Measurements from ENCODE around the gene ENKD1. TPM values are rescaled to one million over a fixed set of nuclear protein-coding genes. Genes with fewer than 3 reads are reported as not detected.

Gene ENKD1
- total and polyA plus RNA-seq, 2 of the 13 experiments (the other 11 are each of a cell fraction or from before 2014, with no cell fraction given) = 10.8 to 20.8 TPM

DNA sequence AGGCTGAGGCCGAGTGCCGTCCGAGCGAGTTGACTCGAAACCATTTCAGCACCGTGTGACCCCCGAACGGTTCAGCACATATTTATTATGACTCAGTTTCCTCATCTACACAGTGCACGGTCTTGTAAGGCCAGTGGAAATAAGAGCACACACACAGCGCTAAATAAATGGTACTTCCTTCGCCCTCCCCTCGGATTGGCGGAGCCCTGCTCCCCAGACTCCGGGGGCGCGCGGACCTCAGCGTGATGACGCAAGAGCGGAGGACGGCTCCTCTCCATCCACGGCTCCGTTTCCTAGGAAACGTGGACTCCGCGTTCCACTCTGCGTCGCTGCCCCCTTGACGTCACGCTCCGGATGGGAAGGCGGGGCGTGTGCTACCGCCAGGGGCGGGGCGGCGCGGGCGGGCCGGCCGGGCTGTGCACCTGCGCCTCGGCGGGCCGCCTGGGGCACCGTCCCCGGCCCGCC lies 6.0 kb downstream of the ENKD1 start, which contains the start of gene PARD6A (continued):
- TF ChIP-seq WIZ (CRISPR knock-in tag; IDR thresholded peaks at IDR 0.05) = no peak
- no peak for TF ChIP-seq TBL1XR1 (IDR thresholded peaks at IDR 0.05; ENCODE audit: borderline replicate concordance, low read length, partially characterized antibody)
- TF ChIP-seq, protein P1, sequence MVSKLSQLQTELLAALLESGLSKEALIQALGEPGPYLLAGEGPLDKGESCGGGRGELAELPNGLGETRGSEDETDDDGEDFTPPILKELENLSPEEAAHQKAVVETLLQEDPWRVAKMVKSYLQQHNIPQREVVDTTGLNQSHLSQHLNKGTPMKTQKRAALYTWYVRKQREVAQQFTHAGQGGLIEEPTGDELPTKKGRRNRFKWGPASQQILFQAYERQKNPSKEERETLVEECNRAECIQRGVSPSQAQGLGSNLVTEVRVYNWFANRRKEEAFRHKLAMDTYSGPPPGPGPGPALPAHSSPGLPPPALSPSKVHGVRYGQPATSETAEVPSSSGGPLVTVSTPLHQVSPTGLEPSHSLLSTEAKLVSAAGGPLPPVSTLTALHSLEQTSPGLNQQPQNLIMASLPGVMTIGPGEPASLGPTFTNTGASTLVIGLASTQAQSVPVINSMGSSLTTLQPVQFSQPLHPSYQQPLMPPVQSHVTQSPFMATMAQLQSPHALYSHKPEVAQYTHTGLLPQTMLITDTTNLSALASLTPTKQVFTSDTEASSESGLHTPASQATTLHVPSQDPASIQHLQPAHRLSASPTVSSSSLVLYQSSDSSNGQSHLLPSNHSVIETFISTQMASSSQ (IDR thresholded peaks at IDR 0.05; ENCODE audit: low read depth) = no peak
- TF ChIP-seq, protein P1 (CRISPR knock-in tag; IDR thresholded peaks at IDR 0.05; ENCODE audit: borderline replicate concordance) = no peak; the same call in 1 of the 2 replicates
- TF ChIP-seq ZNF451 (CRISPR knock-in tag; IDR thresholded peaks at IDR 0.05) = peak; percentile 79; the same call in 1 of the 2 replicates
- TF ChIP-seq AKAP8 (CRISPR knock-in tag; IDR thresholded peaks at IDR 0.05) = no peak; the same call in 1 of the 2 replicates
- TF ChIP-seq PCBP1 (IDR thresholded peaks at IDR 0.05; ENCODE audit: borderline replicate concordance, low read depth, low read length) = no peak
- TF ChIP-seq ZNF460 (CRISPR knock-in tag; IDR thresholded peaks at IDR 0.05; ENCODE audit: borderline replicate concordance) = no peak
- no peak for TF ChIP-seq ARID2 (CRISPR knock-in tag; IDR thresholded peaks at IDR 0.05; ENCODE audit: borderline replicate concordance)
- TF ChIP-seq ZIK1 (CRISPR knock-in tag; IDR thresholded peaks at IDR 0.05; ENCODE audit: borderline replicate concordance, low read depth) = peak; percentile 70; the same call in 1 of the 2 replicates
- TF ChIP-seq MXD4 (CRISPR knock-in tag; IDR thresholded peaks at IDR 0.05) = no peak
- 0 out of 2 replicates have a peak, but pooled peaks have one; percentile 38 for TF ChIP-seq ZNF350 (CRISPR knock-in tag; IDR thresholded peaks at IDR 0.05; ENCODE audit: borderline replicate concordance, low read depth)
- peak; percentile 75 for TF ChIP-seq HDAC1 (CRISPR knock-in tag; IDR thresholded peaks at IDR 0.05)
- TF ChIP-seq, protein P2, sequence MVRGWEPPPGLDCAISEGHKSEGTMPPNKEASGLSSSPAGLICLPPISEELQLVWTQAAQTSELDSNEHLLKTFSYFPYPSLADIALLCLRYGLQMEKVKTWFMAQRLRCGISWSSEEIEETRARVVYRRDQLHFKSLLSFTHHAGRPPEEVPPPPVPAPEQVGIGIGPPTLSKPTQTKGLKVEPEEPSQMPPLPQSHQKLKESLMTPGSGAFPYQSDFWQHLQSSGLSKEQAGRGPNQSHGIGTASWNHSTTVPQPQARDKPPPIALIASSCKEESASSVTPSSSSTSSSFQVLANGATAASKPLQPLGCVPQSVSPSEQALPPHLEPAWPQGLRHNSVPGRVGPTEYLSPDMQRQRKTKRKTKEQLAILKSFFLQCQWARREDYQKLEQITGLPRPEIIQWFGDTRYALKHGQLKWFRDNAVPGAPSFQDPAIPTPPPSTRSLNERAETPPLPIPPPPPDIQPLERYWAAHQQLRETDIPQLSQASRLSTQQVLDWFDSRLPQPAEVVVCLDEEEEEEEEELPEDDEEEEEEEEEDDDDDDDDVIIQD (CRISPR knock-in tag; IDR thresholded peaks at IDR 0.05; ENCODE audit: low read depth) = no peak
- no peak for TF ChIP-seq MBNL3 (CRISPR knock-in tag; conservative IDR thresholded peaks at IDR 0.05)
- no peak; the same call in 1 of the 2 replicates for TF ChIP-seq ZNF160 (CRISPR knock-in tag; IDR thresholded peaks at IDR 0.05)
- TF ChIP-seq ZBTB1 (CRISPR knock-in tag; IDR thresholded peaks at IDR 0.05; ENCODE audit: borderline replicate concordance) = no peak
- TF ChIP-seq ZFP82 (CRISPR knock-in tag; IDR thresholded peaks at IDR 0.05; ENCODE audit: borderline replicate concordance) = no peak
- TF ChIP-seq CHCHD3 (CRISPR knock-in tag; IDR thresholded peaks at IDR 0.05) = no peak
- TF ChIP-seq SNAPC2 (CRISPR knock-in tag; IDR thresholded peaks at IDR 0.05) = 0 out of 2 replicates have a peak, but pooled peaks have one; percentile 7
- TF ChIP-seq, protein P3, sequence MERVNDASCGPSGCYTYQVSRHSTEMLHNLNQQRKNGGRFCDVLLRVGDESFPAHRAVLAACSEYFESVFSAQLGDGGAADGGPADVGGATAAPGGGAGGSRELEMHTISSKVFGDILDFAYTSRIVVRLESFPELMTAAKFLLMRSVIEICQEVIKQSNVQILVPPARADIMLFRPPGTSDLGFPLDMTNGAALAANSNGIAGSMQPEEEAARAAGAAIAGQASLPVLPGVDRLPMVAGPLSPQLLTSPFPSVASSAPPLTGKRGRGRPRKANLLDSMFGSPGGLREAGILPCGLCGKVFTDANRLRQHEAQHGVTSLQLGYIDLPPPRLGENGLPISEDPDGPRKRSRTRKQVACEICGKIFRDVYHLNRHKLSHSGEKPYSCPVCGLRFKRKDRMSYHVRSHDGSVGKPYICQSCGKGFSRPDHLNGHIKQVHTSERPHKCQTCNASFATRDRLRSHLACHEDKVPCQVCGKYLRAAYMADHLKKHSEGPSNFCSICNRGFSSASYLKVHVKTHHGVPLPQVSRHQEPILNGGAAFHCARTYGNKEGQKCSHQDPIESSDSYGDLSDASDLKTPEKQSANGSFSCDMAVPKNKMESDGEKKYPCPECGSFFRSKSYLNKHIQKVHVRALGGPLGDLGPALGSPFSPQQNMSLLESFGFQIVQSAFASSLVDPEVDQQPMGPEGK (CRISPR knock-in tag; IDR thresholded peaks at IDR 0.05) = peak; percentile 83
- no peak for TF ChIP-seq SIX4 (CRISPR knock-in tag; IDR thresholded peaks at IDR 0.05)
- TF ChIP-seq ZNF549 (CRISPR knock-in tag; IDR thresholded peaks at IDR 0.05) = no peak
- TF ChIP-seq ZNF652 (CRISPR knock-in tag; IDR thresholded peaks at IDR 0.05; ENCODE audit: borderline replicate concordance, low read depth) = no peak
- no peak for TF ChIP-seq XBP1 (CRISPR knock-in tag; IDR thresholded peaks at IDR 0.05)

Measured in HepG2 (cell line).